Smooth muscle cell (in vitro differentiated cells): ENCODE measurements around the gene SCFD2. TPM values are rescaled to one million over a fixed set of nuclear protein-coding genes. Genes with fewer than 3 reads are reported as not detected.
A peak's percentile ranks its signal among the peaks of the same experiment; 100 is the strongest.
"Not testable (repeated sequence)": the region's sequence is repeated elsewhere in the genome, so short reads cannot be mapped to it uniquely, and the experiment has no call there.

ENCODE experiments used
- DNase-seq: peaks from one replicate; lab custom pipeline; 2025; ENCODE audit not compliant: unreplicated experiment; lab: John Stamatoyannopoulos, UW
- H2AFZ ChIP-seq: fragments of 200-600 bp; sonication (generic); 2 replicates; pipeline ENCODE4 v1.6.0; 2016; ENCODE audit warnings: antibody characterized with exemption, low read depth, mild to moderate bottlenecking
- H3F3A ChIP-seq: fragments of 200-600 bp; sonication (generic); 2 replicates; pipeline ENCODE4 v1.6.0; 2017; ENCODE audit warnings: antibody characterized with exemption, low read depth
- H3K27ac ChIP-seq: fragments of 200-600 bp; sonication (generic); 2 replicates; pipeline ENCODE4 v1.5.1; 2016; ENCODE audit warnings: low read depth, mild to moderate bottlenecking
- H3K27me3 ChIP-seq: fragments of 200-600 bp; sonication (generic); 2 replicates; pipeline ENCODE4 v1.6.1; 2016; ENCODE audit warnings: low read depth, mild to moderate bottlenecking
- H3K36me3 ChIP-seq: fragments of 200-600 bp; sonication (generic); 2 replicates; pipeline ENCODE4 v1.5.1; 2016; ENCODE audit warnings: low read depth
- H3K4me1 ChIP-seq: fragments of 200-600 bp; sonication (generic); 2 replicates; pipeline ENCODE4 v1.5.1; 2016; ENCODE audit warnings: low read depth
- H3K4me2 ChIP-seq: fragments of 200-600 bp; sonication (generic); 2 replicates; pipeline ENCODE4 v1.6.0; 2016; ENCODE audit warnings: mild to moderate bottlenecking
- H3K4me3 ChIP-seq: fragments of 200-600 bp; sonication (generic); 2 replicates; pipeline ENCODE4 v1.5.1; 2016; ENCODE audit warnings: mild to moderate bottlenecking
- H3K79me2 ChIP-seq: fragments of 200-600 bp; sonication (generic); 2 replicates; pipeline ENCODE4 v1.6.0; 2016; ENCODE audit warnings: low read depth, mild to moderate bottlenecking
- H3K9ac ChIP-seq: fragments of 200-600 bp; sonication (generic); 2 replicates; pipeline ENCODE4 v1.6.0; 2016; ENCODE audit warnings: low read depth
- H3K9me3 ChIP-seq: fragments of 200-600 bp; sonication (generic); replicated peaks from 2 replicates; pipeline ENCODE4 v1.5.1; 2016; ENCODE audit warnings: low read depth
- H4K20me1 ChIP-seq: fragments of 200-600 bp; sonication (generic); 2 replicates; pipeline ENCODE4 v1.6.0; 2016; ENCODE audit warnings: low read depth
- CTCF ChIP-seq: fragments of 200-600 bp; sonication (generic); IDR thresholded peaks from 2 replicates; pipeline ENCODE4 v1.5.1; 2017; ENCODE audit warnings: borderline replicate concordance, mild to moderate bottlenecking, antibody characterized with exemption; ENCODE audit not compliant: insufficient read depth, poor library complexity, severe bottlenecking
- WGBS: methylation state at CpG from one replicate; pipeline ENCODE4 v1.1.7; 2016; ENCODE audit warnings: low lambda C conversion rate; 5-methylcytosine and 5-hydroxymethylcytosine counted together
- polyA plus RNA-seq: library from polyadenylated mRNA; unstranded; fragments of >200 nt; fragmentation: Nextera tagmentation; extraction: Ambion mirVana; gene quantifications from 2 replicates; pipeline ENCODE4 v1.2.1, GENCODE V29; 2016
- total RNA-seq: library from RNA; depleted of rRNA; stranded (reverse); fragments of >200 nt; gene quantifications from 2 replicates; pipeline ENCODE4 v1.2.3, GENCODE V29; 2014

The SCFD2 gene
- total and polyA plus RNA-seq, 2 experiments from 2014 or later = 7.8 to 11.4 TPM

GRCh38 chr4:52837716-52838558, 527.9 kb downstream of the SCFD2 start:
- Histone ChIP-seq H3F3A (peaks cover 8% of the 10 kb centered on the region), H3K4me3 (no peak overlapping the region), H3K27me3 (no peaks in the 10 kb centered on the region), H3K36me3 (no peaks in the 10 kb centered on the region), H3K27ac (peak overlapping the region; percentile 93), H3K4me2 (peak overlapping the region; percentile 34), H3K9me3 (no peaks in the 10 kb centered on the region), H3K4me1 (peaks cover 60% of the 10 kb centered on the region), H4K20me1 (no peaks in the 10 kb centered on the region), H2AFZ (no peak overlapping the region), H3K9ac (peak overlapping the region; percentile 89), H3K79me2 (no peaks in the 10 kb centered on the region)
- no peak for DNase-seq
- TF ChIP-seq CTCF = no peak
- 43% methylated on average over 7 of the region's 7 CpGs for WGBS

- Histone ChIP-seq H3K9me3 (no peaks in the 10 kb centered on the region), H3K27ac (peak overlapping the region; percentile 93), H3K4me2 (peak overlapping the region; percentile 34), H3F3A (peaks cover 8% of the 10 kb centered on the region), H3K4me1 (peaks cover 48% of the 10 kb centered on the region), H3K27me3 (no peaks in the 10 kb centered on the region), H4K20me1 (no peaks in the 10 kb centered on the region), H3K4me3 (no peak overlapping the region), H3K79me2 (no peaks in the 10 kb centered on the region), H2AFZ (no peak overlapping the region), H3K36me3 (no peaks in the 10 kb centered on the region), H3K9ac (peak overlapping the region; percentile 89)
- 88% methylated on average over 7 of the region's 7 CpGs for WGBS
- TF ChIP-seq CTCF = no peak
- no peak for DNase-seq
Observed at GRCh38 chr4:52836678-52837077, 529.2 kb downstream of the SCFD2 start.

GRCh38 chr4:52836120-52836519, 529.7 kb downstream of the SCFD2 start:
- Histone ChIP-seq H3K27me3 (no peaks in the 10 kb centered on the region), H3K4me1 (peaks cover 42% of the 10 kb centered on the region), H4K20me1 (no peaks in the 10 kb centered on the region), H2AFZ (no peak overlapping the region), H3K4me3 (no peak overlapping the region), H3K27ac (peak overlapping the region; percentile 93), H3K4me2 (no peak overlapping the region), H3K36me3 (no peaks in the 10 kb centered on the region), H3K9ac (no peak overlapping the region), H3F3A (peaks cover 8% of the 10 kb centered on the region), H3K79me2 (no peaks in the 10 kb centered on the region), H3K9me3 (no peaks in the 10 kb centered on the region)
- no peak for TF ChIP-seq CTCF
- WGBS = 86% methylated on average over 3 of the region's 3 CpGs
- DNase-seq = no peak

GRCh38 chr4:52834641-52835456, 531.0 kb downstream of the SCFD2 start:
- not testable (repeated sequence) for H3K79me2 ChIP-seq, H3K4me3 ChIP-seq, DNase-seq, H3K27ac ChIP-seq, H2AFZ ChIP-seq, H3F3A ChIP-seq, H3K27me3 ChIP-seq, H3K9me3 ChIP-seq, H3K4me2 ChIP-seq, H4K20me1 ChIP-seq, H3K36me3 ChIP-seq, H3K9ac ChIP-seq
- H3K4me1 ChIP-seq = peaks cover 30% of the 10 kb centered on the region
- 65% methylated on average over 8 of the region's 8 CpGs for WGBS
